HG03108 (cell line): ENCODE data around the gene MAMLD1.

Experiments
- ATAC-seq: cut with Tn5 transposase; IDR thresholded peaks from one replicate; pipeline ENCODE4 v1.9.1; 2021; ENCODE audit warnings: moderate library complexity; ENCODE audit not compliant: unreplicated experiment

Gene MAMLD1

DNA sequence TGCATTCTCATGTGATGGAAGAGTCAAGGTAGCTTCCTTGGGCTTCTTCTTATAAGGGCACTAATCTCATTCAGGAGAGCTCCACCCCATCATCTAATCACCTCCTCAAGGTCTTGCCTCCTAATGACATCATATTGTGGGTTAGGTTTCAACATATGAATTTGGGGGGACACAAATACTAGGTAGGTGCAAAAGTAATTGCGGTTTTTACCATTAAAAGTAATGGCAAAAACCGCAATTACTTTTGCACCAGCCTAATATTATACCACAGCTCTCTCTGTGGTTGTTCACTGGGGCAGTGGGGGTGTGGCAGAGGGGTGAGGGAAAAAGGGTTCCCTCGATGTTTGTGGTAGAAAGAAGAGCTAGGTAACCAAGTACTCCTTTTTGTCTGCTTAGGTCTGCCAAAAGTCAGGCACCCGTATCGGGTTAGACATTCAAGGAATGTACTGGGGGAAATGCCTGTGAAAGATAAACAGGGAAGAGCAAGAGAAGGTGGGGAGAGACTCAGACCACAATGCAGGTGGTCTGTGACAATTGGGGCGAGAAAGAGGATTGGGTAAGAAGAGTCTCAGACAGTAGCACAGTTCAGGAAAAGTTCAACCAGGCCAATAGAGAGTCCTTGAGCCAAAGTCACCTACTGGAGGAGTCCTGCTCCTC is 126.4 kb downstream of the MAMLD1 start:
- no peak for ATAC-seq

DNA sequence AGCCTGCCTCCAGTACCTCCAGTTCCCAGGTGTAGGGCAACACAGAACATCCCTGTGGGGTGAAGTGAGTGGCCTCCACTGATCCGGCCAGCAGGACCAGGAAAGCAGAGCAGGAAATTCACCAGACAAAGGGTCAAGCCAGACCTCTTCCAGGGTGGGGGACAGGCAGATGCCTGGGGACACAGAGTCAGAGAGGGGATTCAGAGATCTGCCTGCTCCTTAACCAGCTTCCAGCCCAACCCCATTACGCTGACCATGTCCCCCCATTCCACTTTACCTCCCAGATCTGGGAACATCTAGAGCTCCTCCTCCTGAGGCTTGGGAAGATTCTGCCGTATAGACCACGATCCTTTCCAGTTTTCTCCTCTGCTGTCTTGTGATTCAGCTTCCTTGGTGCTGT is 132.4 kb downstream of the MAMLD1 start:
- ATAC-seq: no peak

DNA sequence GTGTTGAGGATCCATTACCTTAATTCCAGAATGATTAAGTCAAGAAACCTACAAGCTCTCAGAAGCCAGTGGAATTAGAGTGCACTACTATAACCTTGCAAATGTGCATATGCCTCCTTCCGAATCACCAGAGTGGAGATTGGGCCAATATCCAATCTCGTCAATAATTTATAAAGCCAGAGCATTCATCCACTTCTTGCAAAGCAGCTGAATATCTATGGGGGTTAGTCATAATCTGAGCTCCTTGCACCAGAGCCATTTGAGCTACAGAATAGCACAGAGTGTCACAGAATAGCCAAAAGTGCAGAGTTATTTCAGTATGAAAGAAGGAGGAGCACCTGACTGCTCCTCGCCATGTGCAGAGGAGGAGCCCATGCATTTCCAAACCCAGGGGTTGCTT is 136.1 kb downstream of the MAMLD1 start:
- no peak for ATAC-seq

GRCh38 chrX:150502091-150502490 is 139.0 kb downstream of the MAMLD1 start:
- no peak for ATAC-seq

DNA sequence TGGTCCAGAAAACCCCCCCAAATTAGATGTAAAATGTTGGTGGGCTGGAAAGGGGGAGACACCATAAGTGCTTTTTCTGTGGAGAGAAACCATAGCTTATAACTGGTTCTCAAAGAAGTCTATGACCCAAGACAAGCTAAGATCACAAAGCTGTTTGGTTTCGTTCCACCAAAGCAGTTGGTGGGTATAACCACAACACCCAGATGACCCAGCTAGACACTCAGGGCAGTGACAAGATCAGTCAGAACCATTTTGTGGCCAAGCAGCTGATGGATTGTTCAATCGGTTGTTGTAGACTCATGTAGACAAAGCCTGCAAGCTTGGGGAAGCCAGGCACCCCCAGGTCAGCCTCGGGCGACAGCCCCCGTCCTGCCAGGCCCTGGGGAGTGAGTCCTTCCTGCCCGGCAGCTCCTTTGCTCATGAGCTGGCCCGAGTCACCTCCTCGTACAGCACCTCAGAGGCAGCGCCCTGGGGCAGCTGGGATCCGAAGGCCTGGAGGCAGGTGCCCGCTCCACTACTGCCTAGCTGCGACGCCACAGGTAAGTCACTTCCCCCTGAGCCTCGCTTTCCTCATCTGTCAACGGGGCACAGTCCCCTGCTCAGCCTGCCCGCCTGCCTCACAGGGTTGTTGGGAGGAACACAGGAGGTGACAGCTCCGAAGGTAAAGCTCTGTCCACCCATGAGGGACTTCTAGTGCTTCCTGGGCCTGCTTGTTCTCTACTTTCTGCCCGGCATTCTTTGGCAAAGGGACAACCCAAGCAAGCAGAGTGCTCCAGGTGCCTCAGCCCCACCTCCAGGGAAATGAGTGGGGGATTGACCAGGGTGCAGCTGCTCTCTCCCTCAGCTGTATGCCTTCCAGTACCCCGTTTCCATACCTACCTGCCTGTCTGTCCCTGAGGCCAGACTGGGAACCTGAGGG is 140.1 kb downstream of the MAMLD1 start:
- ATAC-seq: no peak

DNA sequence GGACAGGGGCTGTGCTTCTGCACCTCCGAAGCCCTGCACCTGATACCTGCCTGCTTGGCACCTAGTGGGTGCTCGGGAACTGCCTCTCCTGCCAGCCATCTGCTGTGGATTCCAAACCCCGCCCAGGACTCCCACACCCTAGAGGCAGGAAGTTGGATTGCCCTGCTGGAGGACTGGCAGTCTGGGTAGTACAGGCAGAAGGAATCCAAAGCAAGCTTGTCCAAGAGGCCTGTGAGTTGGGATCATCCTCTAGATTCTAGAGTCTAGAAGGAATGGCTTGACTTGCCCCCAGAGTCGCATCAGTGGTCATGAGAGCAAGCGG is 140.7 kb downstream of the MAMLD1 start:
- ATAC-seq: no peak

DNA sequence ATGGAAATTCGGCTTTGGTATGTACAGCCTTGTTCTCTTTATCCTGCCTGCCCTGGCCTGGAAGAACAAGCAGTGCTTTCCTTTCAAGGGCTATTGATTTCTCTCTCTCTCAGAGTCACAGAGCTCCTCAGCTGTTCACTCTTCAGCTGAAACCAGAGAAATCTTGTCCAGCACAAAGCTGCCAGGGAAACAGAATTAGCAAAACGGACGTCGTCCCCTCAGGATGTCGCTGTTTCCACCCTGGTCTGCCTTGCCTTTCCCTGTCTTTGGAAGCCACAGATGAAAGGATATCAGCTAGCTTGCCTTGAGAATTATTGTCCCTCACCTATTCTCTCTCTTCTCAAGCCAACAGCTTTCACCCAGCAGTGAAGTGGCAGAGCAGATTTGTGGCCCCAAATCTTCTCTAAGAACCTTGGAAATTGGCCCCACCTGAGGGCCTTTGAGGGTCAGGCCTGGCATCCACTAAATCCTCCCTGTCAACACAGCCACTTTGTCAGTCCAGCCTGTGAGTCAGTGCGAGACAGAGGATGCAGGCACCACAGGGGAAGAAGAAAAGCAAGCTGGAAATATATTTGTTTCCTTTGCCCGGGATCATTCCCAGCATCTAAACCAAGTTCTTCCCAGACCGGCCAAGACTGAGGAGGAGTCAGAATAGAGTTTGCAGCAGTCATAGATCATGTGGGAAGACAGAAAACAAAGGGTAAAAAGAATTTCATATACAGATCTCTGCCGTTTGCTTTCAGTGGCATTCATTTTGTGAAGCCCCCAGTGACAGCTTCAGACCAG is 141.5 kb downstream of the MAMLD1 start:
- no peak for ATAC-seq

- ATAC-seq: no peak
These were observed 142.9 kb downstream of the MAMLD1 start for GRCh38 chrX:150506020-150506419.

DNA sequence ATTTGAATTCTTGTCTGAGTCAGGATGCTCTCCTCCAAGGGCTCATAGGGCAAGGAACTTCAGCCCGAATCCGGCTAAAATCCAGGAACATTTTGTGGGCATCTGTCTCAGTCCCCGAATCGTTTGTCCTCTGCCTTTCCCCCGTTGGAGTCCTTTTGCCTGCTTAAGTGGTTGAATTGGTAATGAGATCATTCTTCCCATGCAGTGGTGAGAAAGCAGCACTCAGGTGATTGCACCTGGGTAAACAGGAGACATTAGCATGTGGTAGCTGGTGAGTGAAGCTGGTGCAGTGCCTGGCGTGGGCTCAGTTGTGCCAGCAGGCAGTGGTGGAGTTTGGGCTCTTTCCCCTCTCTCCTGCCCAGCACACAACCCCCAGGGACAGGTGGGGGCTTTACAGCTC is 143.4 kb downstream of the MAMLD1 start:
- ATAC-seq: no peak

- ATAC-seq: no peak
These were observed 144.2 kb downstream of the MAMLD1 start for GRCh38 chrX:150507251-150507856.

DNA sequence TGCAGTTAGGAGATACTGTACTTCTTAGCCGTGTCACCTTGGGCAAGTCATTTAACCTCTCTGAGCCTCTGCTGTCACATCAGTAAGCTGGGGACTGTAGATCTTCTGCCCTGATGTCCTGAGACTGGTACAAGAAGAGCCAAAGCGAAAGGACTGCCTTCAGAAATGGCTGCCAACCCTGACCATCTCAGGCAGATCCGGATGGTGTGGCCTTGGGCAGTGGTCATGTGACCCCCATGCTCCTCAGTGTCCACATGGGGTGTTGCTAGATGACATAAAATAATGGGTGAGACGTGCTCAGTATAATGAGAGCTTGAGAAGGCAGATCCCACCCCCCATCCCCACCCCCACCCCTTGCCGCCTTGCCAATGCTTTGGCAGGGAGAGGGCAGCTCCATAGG is 144.9 kb downstream of the MAMLD1 start:
- ATAC-seq: no peak

DNA sequence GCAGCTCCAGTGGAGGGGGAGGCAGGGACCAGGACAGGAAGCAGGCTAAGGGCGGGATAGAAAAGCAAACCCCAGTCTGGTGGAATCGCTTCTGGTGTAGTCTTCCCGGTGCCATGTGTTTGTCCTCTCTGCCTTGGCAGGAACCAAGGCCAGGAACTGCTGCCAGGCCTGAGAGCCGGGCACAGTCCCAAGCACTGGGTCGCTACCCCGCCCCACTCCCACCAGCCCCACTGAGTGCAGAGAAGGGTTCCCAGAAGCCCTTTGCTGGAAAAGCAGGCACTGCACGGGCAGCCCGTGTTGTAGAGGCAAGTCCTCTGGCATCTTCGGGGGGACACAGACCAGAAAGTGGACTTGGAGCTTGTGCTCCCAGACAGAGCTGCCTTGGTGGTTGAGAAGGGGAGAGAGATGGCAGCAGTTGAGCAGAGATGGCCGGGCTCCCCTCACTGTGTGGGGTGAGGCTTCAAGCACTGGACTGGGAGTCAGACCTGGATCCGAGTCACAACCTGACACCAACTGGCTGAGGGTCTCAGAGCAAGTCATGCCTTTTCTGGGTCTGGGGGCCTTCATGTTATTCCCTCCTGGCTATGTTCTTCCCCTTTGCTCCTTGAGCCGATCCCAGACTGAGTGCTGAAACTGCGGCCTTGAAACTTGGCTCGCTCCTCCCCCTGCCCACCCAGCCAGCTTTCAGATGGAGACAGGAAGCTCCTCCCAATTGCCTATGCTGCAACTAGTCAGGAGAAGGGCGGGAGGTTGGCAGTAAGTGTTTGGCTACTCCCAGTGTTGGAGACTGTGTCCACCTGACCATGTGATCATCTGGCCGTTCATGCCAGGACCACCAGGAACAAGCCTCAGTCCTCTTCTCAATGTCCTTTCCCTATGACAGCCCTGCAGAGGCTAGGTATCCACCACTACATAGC is 145.6 kb downstream of the MAMLD1 start:
- ATAC-seq: no peak

DNA sequence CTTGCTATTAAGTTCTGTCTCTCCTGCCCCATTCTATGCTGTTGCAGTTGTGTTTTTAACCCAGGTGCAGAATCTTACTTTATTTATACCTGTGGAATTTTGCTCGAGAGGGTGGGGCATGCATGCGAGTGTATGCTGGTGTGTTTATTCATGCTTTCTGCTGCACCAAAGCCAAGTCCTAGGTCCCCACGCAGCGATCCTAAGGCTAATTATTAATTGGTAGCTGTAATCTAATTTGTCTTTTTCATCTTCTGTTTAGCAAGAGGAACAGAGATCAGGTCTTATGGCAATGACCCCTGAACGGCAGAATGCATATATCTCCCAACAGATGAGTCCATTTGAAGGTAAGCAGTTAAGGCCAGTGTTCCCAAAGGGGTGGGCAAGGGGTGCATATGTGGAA is 146.6 kb downstream of the MAMLD1 start:
- no peak for ATAC-seq

DNA sequence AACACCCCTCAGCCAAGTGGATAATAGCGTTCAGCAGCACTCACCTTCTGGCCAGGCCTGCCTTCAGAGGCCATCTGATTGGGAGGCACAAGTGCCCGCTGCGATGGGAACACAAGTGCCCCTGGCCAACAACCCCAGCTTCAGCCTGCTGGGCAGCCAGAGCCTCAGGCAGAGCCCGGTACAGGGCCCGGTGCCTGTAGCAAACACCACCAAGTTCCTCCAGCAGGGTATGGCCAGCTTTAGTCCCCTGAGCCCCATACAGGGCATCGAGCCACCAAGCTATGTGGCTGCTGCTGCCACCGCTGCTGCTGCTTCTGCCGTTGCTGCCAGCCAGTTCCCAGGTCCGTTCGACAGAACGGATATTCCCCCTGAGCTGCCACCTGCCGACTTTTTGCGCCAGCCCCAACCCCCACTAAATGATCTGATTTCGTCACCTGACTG is 149.4 kb downstream of the MAMLD1 start:
- ATAC-seq: no peak

- ATAC-seq: no peak
These were observed 150.4 kb downstream of the MAMLD1 start for GRCh38 chrX:150513544-150513943.

- no peak for ATAC-seq
These were observed 151.3 kb downstream of the MAMLD1 start for GRCh38 chrX:150514462-150514861.

DNA sequence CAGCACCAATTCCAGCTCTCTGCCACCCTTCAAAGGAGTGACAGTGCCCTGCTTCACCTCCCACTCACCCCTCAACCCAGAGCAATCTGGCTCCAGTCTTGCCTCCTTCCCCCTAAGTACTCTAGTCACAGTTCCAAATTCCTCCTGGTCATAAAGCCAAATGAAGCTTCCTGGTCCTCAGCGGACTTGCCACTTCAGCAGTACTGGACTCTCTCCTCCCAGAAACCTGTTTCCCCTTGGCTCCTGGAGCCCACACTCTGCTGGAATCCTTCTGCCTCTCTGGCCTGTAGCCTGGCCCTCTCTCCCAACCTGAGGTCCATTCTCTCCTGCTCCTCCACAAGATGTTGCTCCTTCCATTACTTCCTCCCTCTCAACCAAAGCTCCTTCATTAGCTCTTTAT is 152.7 kb downstream of the MAMLD1 start:
- ATAC-seq: no peak

DNA sequence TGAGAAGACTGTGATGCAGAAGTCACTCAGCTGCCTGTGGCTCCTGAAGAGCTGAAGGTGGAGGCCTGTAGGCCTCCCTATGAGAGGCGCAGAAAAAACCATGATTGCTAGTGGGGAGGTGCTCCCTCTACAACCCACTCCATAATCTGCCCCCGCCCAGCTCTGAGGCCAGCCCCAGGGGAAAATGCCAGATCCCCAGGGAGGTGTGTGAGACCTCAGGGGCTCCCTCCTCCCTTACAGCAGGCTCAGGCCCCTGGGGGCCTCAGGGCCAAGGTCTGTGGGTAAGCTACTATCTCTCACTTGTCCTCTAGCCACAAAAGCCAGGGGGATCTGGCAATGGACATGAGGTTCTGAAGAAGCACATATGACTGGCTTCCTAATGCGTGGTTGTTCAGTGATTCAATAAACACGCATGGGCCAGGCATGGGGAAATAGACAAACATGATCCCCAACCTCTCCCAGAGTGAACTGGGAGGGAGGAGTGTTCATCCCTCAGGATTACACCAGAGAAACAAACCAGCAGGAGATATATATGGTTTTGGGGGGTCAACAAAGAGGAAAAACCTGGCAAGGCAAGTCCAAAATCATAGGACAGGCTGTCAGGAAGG is 154.3 kb downstream of the MAMLD1 start:
- ATAC-seq: no peak

GRCh38 chrX:150522494-150522893 is 159.4 kb downstream of the MAMLD1 start:
- ATAC-seq: no peak
